Body of pancreas (tissue), 4 donors: ENCODE data around the gene HIPK3.

Experiments
- POLR2A ChIP-seq, 3 donors: fragments of 450-650 bp; IDR thresholded peaks; one replicate each; pipeline ENCODE4 v1.6.1; 2016; ENCODE audit warnings: antibody characterized with exemption in 3 of 3, mild to moderate bottlenecking in 2 of 3
- TF ChIP-seq, protein P1 (sequence below), 7 experiments: fragments of 450-650 bp in 4 of 7; fragments of 200-600 bp in 3 of 7; sonication (generic) in 3 of 7; IDR thresholded peaks; one replicate each; pipeline ENCODE4 v1.5.1; 2016 to 2019; ENCODE audit warnings: antibody characterized with exemption in 7 of 7

DNA sequence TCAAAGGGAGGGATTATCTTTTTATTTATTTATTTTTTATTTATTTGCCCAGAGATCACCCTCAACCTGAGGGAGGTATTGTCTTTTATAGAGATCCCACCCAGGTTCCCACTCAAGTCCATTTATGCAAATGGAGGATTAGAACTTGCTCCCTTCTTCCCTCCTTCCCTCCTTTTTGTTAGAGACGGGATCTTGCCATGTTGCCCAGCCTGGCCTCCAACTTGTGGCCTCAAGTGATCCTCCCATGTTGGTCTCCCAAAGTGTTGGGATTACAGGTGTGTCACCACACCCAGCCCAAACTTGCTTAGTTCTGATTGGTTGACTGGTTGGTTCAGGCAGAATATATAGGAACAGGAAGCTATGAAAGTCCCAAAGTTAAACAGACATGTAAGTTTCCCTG, 51.9 kb downstream of the HIPK3 start:
- no peak for TF ChIP-seq POLR2A (IDR thresholded peaks at IDR 0.05)
- TF ChIP-seq, protein P1, sequence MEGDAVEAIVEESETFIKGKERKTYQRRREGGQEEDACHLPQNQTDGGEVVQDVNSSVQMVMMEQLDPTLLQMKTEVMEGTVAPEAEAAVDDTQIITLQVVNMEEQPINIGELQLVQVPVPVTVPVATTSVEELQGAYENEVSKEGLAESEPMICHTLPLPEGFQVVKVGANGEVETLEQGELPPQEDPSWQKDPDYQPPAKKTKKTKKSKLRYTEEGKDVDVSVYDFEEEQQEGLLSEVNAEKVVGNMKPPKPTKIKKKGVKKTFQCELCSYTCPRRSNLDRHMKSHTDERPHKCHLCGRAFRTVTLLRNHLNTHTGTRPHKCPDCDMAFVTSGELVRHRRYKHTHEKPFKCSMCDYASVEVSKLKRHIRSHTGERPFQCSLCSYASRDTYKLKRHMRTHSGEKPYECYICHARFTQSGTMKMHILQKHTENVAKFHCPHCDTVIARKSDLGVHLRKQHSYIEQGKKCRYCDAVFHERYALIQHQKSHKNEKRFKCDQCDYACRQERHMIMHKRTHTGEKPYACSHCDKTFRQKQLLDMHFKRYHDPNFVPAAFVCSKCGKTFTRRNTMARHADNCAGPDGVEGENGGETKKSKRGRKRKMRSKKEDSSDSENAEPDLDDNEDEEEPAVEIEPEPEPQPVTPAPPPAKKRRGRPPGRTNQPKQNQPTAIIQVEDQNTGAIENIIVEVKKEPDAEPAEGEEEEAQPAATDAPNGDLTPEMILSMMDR (IDR thresholded peaks at IDR 0.05) = no peak
